Uterus (tissue), 4 donors: ENCODE results near the gene CASZ1. TPM values are rescaled to one million over a fixed set of nuclear protein-coding genes. Genes with fewer than 3 reads are reported as not detected.

Source experiments
- DNase-seq, 2 donors: peaks; one replicate each; pipeline ENCODE4 v3.0.0-alpha.2; 2019 to 2020
- H3K27ac ChIP-seq, 2 donors: fragments of 200-600 bp; sonication (generic); 1 replicate in 1 of 2; 2 replicates in 1 of 2; pipeline ENCODE4 v1.5.1; 2016 to 2018
- H3K27me3 ChIP-seq, 2 donors: fragments of 200-600 bp; sonication (generic); one replicate each; pipeline ENCODE4 v1.5.1; 2018 to 2019; ENCODE audit warnings: control low read depth in 1 of 2
- H3K36me3 ChIP-seq, 2 donors: fragments of 200-600 bp; sonication (generic); one replicate each; pipeline ENCODE4 v1.5.1; 2019; ENCODE audit warnings: control low read depth in 1 of 2
- H3K4me1 ChIP-seq, 2 donors: fragments of 200-600 bp; sonication (generic); one replicate each; pipeline ENCODE4 v1.5.1; 2018 to 2019; ENCODE audit warnings: control low read depth in 1 of 2
- H3K4me3 ChIP-seq, 2 donors: fragments of 200-600 bp; sonication (generic); 1 replicate in 1 of 2; 2 replicates in 1 of 2; pipeline ENCODE4 v1.5.1; 2018 to 2019; ENCODE audit warnings: mild to moderate bottlenecking in 1 of 2
- H3K9me3 ChIP-seq, 2 donors: fragments of 200-600 bp; sonication (generic); one replicate each; pipeline ENCODE4 v1.5.1; 2019; ENCODE audit warnings: control low read depth in 1 of 2
- CTCF ChIP-seq, 4 experiments: fragments of 200-600 bp in 2 of 4; fragments of 450-650 bp in 2 of 4; sonication (generic) in 2 of 4; IDR thresholded peaks; one replicate each; pipeline ENCODE4 v1.5.1; 2016 to 2019; ENCODE audit warnings: antibody characterized with exemption in 4 of 4, mild to moderate bottlenecking in 2 of 4, moderate library complexity in 1 of 4
- POLR2A ChIP-seq, 2 donors: fragments of 450-650 bp; IDR thresholded peaks; one replicate each; pipeline ENCODE4 v1.6.1; 2016; ENCODE audit warnings: antibody characterized with exemption in 2 of 2, mild to moderate bottlenecking in 1 of 2, moderate library complexity in 1 of 2
- intact Hi-C: fragments of 100-400 bp; cut with DNase I; formaldehyde crosslinking; loops from one replicate; pipeline ENCODE4 v1.15.1; 2023; ENCODE audit warnings: low total_unique reads
- total RNA-seq, 4 donors: library from RNA; depleted of rRNA in 3 of 4; stranded (reverse); fragments of >200 nt in 3 of 4; gene quantifications; one replicate each; pipeline versions ENCODE4 v1.1.0 to v1.2.4, GENCODE V29; 2014 to 2023
- donor health status: DM: yes; HTN: yes; CAD: no.

CASZ1 gene
- total RNA-seq, 4 donors from 2014 or later: 0.59 to 49.2 (median 3.9) TPM

GRCh38 chr1:10813799-10814198 lies 17.4 kb upstream of the CASZ1 start:
- H3K27me3 ChIP-seq: no peaks in the 10 kb centered on the region
- TF ChIP-seq POLR2A (IDR thresholded peaks at IDR 0.05) (no peak), CTCF (IDR thresholded peaks at IDR 0.05) (no peak)
- peaks cover 0 to 4% of the 10 kb centered on the region in 2 donors for H3K4me1 ChIP-seq
- no peak overlapping the region for H3K4me3 ChIP-seq
- H3K9me3 ChIP-seq: no peaks in the 10 kb centered on the region
- intact Hi-C loops: no loop called here
- H3K27ac ChIP-seq: no peak overlapping the region
- no peaks in the 10 kb centered on the region for H3K36me3 ChIP-seq
- DNase-seq: no peak

- no peak for TF ChIP-seq CTCF (IDR thresholded peaks at IDR 0.05)
- no peak for TF ChIP-seq POLR2A (IDR thresholded peaks at IDR 0.05)
Observed at GRCh38 chr1:10812387-10812915, 16.0 kb upstream of the CASZ1 start.

GRCh38 chr1:10808441-10808840 lies 12.0 kb upstream of the CASZ1 start:
- H3K4me1 ChIP-seq: peaks cover 0 to 4% of the 10 kb centered on the region in 2 donors
- H3K4me3 ChIP-seq: no peak overlapping the region
- intact Hi-C loops: no loop called here
- no peak overlapping the region for H3K27ac ChIP-seq
- no peak for DNase-seq
- H3K36me3 ChIP-seq: no peaks in the 10 kb centered on the region
- TF ChIP-seq CTCF (IDR thresholded peaks at IDR 0.05) (no peak), POLR2A (IDR thresholded peaks at IDR 0.05) (no peak)
- H3K27me3 ChIP-seq: no peaks in the 10 kb centered on the region
- no peaks in the 10 kb centered on the region for H3K9me3 ChIP-seq

More at GRCh38 chr1:10812387-10812915, 16.0 kb upstream of the CASZ1 start:
- Histone ChIP-seq H3K4me1 (peaks cover 0 to 4% of the 10 kb centered on the region in 2 donors), H3K9me3 (no peaks in the 10 kb centered on the region), H3K27ac (no peak overlapping the region), H3K27me3 (no peaks in the 10 kb centered on the region), H3K36me3 (no peaks in the 10 kb centered on the region), H3K4me3 (no peak overlapping the region)
- DNase-seq: no peak
- intact Hi-C loops: no loop called here

GRCh38 chr1:10806966-10807365 lies 10.5 kb upstream of the CASZ1 start:
- no peak for DNase-seq
- Histone ChIP-seq H3K4me1 (peaks cover 0 to 4% of the 10 kb centered on the region in 2 donors), H3K9me3 (no peaks in the 10 kb centered on the region), H3K4me3 (no peak overlapping the region), H3K36me3 (no peaks in the 10 kb centered on the region), H3K27me3 (no peaks in the 10 kb centered on the region), H3K27ac (no peak overlapping the region)
- intact Hi-C loops: no loop called here
- no peak for TF ChIP-seq POLR2A (IDR thresholded peaks at IDR 0.05)
- no peak for TF ChIP-seq CTCF (IDR thresholded peaks at IDR 0.05)

- DNase-seq: no peak
- no peak overlapping the region for H3K4me3 ChIP-seq
- H3K27ac ChIP-seq: peak overlapping the region in 1 of 2 donors; percentile 38
- H3K4me1 ChIP-seq: no peaks in the 10 kb centered on the region
- H3K36me3 ChIP-seq: no peaks in the 10 kb centered on the region
- no peaks in the 10 kb centered on the region for H3K27me3 ChIP-seq
- intact Hi-C loops: no loop called here
- peak in 1 of 2 donors; percentile 19 for TF ChIP-seq POLR2A (IDR thresholded peaks at IDR 0.05)
- no peak for TF ChIP-seq CTCF (IDR thresholded peaks at IDR 0.05)
- H3K9me3 ChIP-seq: no peaks in the 10 kb centered on the region
Observed at GRCh38 chr1:10803971-10804820, 7.8 kb upstream of the CASZ1 start.
